ENCODE results near the gene SUN5. TPM values are rescaled to one million over a fixed set of nuclear protein-coding genes. Genes with fewer than 3 reads are reported as not detected.

Gene SUN5
- total RNA-seq, 1 experiment from 2014 or later: not detected

GRCh38 chr20:32973077-32973717 lies 31.0 kb downstream of the SUN5 start:
- no peaks in the 10 kb centered on the region; the same call in 1 of the 2 replicates for H3K27me3 Mint-ChIP-seq (ENCODE audit: low read depth)
- DNase-seq (ENCODE audit: low spot score) (no peak), ATAC-seq (no peak)
- POLR2A ChIA-PET: no interaction called here
- no peak overlapping the region for H3K4me3 Mint-ChIP-seq
- peaks cover 22% of the 10 kb centered on the region; the same call in 1 of the 2 replicates for H3K4me1 Mint-ChIP-seq
- H3K27ac Mint-ChIP-seq: no peak overlapping the region; the same call in 1 of the 2 replicates
- CTCF ChIA-PET: interaction anchor here (1.4 to 4.6 kb wide), 2 partner anchors 23 to 71 kb away, joined by 6 to 23 read pairs; no protein-coding TSS in a partner anchor
- H3K36me3 Mint-ChIP-seq: peaks cover 9% of the 10 kb centered on the region; the same call in 1 of the 2 replicates
- TF ChIP-seq STAT6 (CRISPR knock-in tag; conservative IDR thresholded peaks at IDR 0.05; ENCODE audit: low read depth) (no peak), ETV6 (CRISPR knock-in tag; IDR thresholded peaks at IDR 0.05) (no peak), MXD4 (CRISPR knock-in tag; IDR thresholded peaks at IDR 0.05; ENCODE audit: borderline replicate concordance) (no peak), RELA (CRISPR knock-in tag; IDR thresholded peaks at IDR 0.05; ENCODE audit: borderline replicate concordance) (no peak), ZNF416 (CRISPR knock-in tag; IDR thresholded peaks at IDR 0.05) (no peak), ZMAT4 (CRISPR knock-in tag; IDR thresholded peaks at IDR 0.05) (no peak), ARID4B (CRISPR knock-in tag; IDR thresholded peaks at IDR 0.05; ENCODE audit: borderline replicate concordance) (no peak)
- H3K9me3 Mint-ChIP-seq: peaks cover 12% of the 10 kb centered on the region

GRCh38 chr20:32972181-32973076 lies 31.8 kb downstream of the SUN5 start:
- H3K27me3 Mint-ChIP-seq (ENCODE audit: low read depth): no peaks in the 10 kb centered on the region; the same call in 1 of the 2 replicates
- ATAC-seq (peak; percentile 10; the same call in 1 of the 2 replicates), DNase-seq (ENCODE audit: low spot score) (no peak)
- peaks cover 19% of the 10 kb centered on the region; the same call in 1 of the 2 replicates for H3K4me1 Mint-ChIP-seq
- TF ChIP-seq FOXP1 (CRISPR knock-in tag; IDR thresholded peaks at IDR 0.05; ENCODE audit: borderline replicate concordance): peak; percentile 18; the same call in 1 of the 2 replicates
- TF ChIP-seq RELA (CRISPR knock-in tag; IDR thresholded peaks at IDR 0.05; ENCODE audit: borderline replicate concordance): no peak
- TF ChIP-seq ZNF121 (CRISPR knock-in tag; IDR thresholded peaks at IDR 0.05): peak; percentile 28; the same call in 1 of the 2 replicates
- ChIA-PET CTCF (interaction anchor here (1.2 to 4.6 kb wide), 4 partner anchors 23 to 183 kb away, joined by 4 to 23 read pairs (median 5); no protein-coding TSS in a partner anchor), POLR2A (no interaction called here)
- peaks cover 9% of the 10 kb centered on the region; the same call in 1 of the 2 replicates for H3K36me3 Mint-ChIP-seq
- no peak overlapping the region for H3K4me3 Mint-ChIP-seq
- no peak overlapping the region; the same call in 1 of the 2 replicates for H3K27ac Mint-ChIP-seq
- peaks cover 12% of the 10 kb centered on the region for H3K9me3 Mint-ChIP-seq

- Mint-ChIP-seq H3K36me3 (peaks cover 7% of the 10 kb centered on the region; the same call in 1 of the 2 replicates), H3K4me1 (peaks cover 19% of the 10 kb centered on the region; the same call in 1 of the 2 replicates)
- POLR2A ChIA-PET: no interaction called here
Measured at GRCh38 chr20:32971703-32972161, 32.5 kb downstream of the SUN5 start.

More at GRCh38 chr20:32971703-32972161, 32.5 kb downstream of the SUN5 start:
- Mint-ChIP-seq H3K4me3 (no peak overlapping the region), H3K27me3 (ENCODE audit: low read depth) (no peaks in the 10 kb centered on the region; the same call in 1 of the 2 replicates), H3K9me3 (peaks cover 7% of the 10 kb centered on the region), H3K27ac (no peak overlapping the region)
- no peak for TF ChIP-seq ZSCAN18 (CRISPR knock-in tag; IDR thresholded peaks at IDR 0.05)
- ATAC-seq (peak; percentile 29), DNase-seq (ENCODE audit: low spot score) (no peak)
- CTCF ChIA-PET: interaction anchor here (1.2 to 4.6 kb wide), 4 partner anchors 24 to 182 kb away, joined by 4 to 23 read pairs (median 5); no protein-coding TSS in a partner anchor
